ENCODE data around the gene KIFC1.

KIFC1 gene

DNA sequence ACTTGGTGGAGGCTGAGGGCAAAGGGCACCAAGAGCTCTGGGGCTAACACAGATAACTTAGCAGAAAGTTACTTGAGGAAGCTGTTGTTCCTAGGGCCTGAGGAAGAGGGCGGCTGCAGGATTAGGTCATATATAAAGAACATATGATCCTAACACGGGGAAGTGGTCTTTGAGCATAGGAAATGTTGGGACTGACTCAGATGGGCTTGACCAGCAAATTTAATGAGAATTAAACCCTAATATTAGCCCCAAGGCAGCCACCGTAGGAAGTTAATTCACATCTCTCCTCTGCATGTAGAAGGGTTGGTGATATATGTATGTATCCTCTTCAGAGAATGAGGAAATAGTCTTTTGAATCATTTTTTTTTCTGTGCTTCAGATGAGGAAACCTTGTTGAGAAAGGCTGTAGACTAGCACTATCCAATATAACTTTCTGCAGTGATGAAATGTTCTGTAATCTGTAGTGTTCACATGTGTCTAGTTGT is 53.5 kb downstream of the KIFC1 start:
- DNase-seq = no peak

DNA sequence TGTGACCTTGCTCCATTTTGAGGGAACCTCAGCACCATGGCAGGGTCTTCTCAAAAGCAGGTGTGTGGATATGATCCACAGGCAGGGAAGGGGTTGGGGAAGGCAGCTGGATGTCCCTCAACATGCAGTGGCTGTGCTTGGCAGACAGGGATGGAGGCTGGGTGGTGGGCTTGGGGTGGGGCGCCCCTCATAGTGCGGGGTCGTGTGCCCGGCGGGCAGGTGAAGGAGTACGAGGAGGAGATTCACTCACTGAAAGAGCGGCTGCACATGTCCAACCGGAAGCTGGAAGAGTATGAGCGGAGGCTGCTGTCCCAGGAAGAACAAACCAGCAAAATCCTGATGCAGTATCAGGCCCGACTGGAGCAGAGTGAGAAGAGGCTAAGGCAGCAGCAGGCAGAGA is 54.7 kb downstream of the KIFC1 start:
- DNase-seq = no peak

DNA sequence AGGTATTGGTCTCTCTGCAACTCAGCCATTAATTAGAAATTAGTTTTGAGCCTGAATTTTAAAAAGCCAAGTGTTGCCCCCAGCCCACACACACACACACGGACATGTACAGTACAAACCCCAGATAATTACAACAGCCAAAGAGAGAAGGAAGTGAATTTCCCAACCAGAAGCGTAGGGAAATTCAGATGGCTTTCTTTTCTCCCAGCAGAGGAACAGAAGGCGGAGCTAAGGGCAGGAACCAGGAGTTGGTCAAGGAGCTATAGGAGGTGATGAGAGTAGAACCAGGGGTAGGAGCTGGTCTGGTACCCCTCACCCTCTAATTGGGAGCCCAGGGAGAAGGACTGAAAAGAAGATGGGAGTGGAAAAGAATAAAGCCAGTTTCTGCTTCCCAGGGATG is 58.8 kb downstream of the KIFC1 start:
- DNase-seq = no peak

DNA sequence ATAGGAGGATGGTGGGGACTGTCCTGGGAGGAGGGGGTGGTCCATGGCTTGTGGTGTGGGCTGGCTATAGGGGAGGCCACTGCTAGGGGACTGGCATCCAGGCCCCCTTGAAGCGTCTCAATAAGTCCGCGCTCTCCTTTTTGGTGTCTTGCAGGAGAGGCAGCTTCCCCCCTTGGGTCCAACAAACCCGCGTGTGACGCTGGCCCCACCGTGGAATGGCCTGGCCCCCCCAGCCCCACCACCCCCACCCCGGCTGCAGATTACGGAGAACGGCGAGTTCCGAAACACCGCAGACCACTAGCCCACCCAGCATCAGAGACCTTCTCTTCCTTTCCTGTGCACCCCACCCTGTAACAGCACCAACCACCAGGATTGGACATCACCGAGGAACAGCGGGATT is 60.0 kb downstream of the KIFC1 start:
- no peak for DNase-seq

DNA sequence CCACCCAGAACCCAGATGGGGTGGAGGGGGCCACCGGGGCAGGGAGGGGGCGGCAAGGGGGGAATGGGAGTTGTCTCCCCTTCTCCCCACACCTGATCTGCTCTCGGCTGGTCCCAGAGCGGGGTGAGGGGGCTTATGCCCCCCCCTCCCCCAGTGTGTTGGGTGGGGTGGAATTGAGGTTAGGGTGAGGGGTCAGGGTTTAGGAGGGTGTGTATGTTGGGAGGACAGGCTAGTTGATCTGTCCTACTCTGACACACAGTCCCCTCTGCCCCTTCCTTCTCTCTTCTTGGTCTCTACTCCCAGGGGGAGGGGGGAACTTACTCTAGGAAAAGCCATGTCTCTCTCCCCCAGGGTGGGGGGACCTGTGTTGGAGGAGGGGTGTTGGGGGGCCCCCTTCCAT is 60.9 kb downstream of the KIFC1 start:
- no peak for DNase-seq

DNA sequence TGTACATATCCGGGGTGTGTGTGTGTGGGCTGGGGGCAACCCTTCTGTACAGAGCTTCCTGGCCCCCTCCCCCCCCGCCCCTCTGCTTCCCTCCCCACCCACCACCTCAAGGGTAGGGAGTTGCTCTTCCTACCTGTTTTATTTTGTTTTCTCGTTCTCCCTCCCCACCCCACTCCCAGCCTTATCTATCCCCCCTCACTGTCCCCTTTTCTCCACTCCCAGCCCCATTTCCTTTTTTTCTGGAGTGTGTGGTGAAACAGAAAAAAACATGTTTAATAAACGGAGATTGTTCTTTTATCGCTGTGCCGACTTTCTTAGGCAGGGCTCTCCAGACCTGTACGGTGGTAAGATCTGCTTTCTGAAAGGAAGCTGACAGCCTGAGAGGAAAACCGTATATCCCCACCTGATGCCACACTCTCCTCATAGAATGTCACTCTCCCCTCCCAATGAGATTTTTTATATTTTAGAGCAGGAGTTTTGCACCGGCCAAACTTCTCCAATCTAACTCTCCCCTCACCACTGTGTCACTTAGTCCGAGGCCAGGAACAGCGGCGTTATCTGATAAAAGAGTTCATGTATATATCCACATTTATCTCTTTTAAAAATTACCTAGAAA is 61.9 kb downstream of the KIFC1 start:
- DNase-seq = no peak

DNA sequence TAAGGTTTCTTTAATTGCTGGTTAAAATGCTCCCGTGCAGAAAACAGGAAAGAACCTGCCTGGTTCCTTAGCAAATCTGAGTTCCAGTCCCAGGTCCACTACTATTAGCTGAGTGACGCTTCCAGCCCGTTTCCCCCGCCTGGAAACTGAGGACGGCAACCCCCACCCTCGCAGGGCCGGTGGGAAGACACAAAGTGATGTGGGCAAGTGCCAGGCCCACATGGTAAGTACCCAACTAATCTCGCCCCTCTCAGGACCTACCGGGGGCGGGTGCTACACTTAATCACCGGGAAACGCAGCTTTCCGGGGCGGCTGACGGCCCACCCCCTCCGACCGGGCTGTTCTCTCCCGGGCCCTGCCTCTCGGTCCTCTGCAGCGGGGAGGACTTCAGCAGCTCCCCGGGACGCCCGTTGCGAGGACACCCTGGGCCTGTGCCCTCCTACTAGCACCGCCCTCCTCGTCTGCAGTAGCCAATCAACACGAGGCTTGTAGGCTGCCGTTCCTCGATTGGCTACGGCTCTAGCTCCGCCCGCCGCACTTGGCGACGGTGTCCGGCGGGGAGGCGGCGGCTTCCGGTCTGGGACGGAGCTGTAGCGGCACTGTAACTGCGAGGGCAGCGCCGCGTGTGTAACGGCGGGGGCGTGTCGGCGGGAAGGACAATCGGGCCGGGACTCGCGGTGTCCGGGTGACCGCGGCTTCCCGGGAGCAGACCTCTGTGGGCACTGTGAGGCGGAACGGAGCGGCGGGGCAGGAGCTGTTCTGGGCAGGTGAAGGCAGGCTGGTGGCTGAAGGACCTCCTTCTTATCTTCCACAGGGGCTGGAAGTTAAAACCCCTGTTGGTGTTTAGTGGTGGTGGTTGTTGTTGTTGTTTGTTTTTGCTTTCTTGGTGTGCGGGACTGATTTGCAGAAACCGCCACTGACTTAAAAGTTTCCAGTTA is 62.7 kb downstream of the KIFC1 start, which contains the start of gene ZBTB9:
Gene ZBTB9, plus strand, starts transcription at position 568 of the 938 bp plus-strand sequence. CDS start 525 bp downstream, outside the sequence.
- DNase-seq = peak; percentile 94

DNA sequence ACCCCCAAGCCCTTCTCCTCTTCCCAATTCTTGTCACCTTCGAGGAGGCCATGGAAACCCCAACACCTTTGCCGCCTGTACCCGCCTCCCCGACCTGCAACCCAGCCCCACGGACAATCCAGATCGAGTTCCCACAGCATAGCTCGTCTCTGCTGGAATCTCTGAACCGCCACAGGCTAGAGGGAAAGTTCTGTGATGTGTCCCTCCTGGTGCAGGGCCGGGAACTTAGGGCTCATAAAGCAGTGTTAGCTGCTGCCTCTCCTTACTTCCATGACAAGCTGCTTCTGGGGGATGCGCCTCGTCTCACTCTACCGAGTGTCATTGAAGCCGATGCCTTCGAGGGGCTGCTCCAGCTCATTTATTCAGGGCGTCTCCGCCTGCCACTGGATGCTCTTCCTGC is 63.4 kb downstream of the KIFC1 start:
- no peak for DNase-seq

DNA sequence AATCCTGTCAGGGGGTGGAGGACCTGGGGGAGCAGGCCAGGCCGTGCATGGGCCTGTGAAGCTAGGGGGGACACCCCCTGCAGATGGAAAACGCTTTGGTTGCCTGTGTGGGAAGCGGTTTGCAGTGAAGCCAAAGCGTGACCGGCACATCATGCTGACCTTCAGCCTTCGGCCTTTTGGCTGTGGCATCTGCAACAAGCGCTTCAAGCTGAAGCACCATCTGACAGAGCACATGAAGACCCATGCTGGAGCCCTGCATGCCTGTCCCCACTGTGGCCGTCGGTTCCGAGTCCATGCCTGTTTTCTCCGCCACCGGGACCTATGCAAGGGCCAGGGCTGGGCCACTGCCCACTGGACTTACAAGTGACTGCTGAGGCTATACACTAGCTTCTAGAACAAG is 64.5 kb downstream of the KIFC1 start:
- no peak for DNase-seq

DNA sequence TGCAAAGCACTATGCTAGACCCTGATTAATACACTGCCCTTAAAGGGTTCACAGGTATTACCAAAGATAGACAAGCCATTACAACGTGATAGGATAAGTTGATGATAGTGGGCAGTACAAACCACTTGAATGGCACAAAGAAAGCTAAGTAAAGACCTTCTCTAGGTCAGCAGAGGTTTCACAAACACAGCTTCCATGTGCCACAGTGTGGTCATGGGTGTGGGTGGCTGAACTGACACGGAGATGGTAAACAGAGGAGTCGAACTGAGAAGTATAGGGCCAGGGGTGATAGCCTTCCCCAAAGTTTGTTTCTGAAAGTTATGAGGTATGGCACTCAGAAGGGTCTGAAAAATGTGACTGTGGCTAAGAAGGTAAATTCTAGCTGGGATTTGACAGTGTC is 67.1 kb downstream of the KIFC1 start:
- no peak for DNase-seq

DNA sequence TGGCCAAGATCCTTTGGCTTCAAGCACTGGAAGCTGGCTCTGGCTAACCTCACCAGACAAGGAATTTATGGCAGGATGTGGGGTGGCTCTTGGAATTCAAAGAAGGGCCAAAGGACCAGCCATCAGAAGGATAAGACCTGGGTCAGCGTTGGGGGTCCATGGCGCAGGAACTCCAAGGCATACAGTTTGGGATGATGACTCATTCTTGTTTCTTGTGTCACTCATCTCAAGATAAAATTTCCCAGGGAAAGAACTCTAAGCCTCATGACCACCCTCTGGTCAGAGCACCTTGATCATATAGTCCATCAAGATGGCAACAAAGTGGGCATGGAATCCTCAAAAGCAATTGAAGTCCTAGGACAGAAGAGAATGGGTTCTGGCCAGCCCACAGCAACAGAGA is 67.6 kb downstream of the KIFC1 start:
- no peak for DNase-seq
